ENCODE measurements around the gene NTRK2.

NTRK2 gene

DNA sequence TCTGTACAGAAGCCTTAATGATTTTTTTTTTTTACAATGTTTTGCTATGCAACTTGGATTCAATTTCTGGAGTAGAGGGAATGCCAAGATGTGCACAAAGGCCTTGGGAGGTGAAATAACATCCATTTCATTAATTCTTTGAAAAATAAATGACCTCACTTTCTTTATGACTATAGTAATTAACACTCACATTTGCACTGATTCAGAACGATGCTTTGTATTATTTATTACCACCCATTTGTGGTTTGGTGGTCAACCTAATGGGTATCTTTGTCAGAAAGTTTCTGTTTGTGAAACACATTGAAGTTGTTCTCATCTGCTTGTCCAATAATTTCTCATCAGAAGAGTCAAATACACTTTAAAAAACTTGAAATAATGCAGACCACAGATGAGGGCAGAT lies 169.3 kb downstream of the NTRK2 start:
- Histone ChIP-seq H3K36me3 (ENCODE audit: insufficient read depth, low read length) (no peaks in the 10 kb centered on the region), H3F3A (ENCODE audit: insufficient read depth, low read length) (no peaks in the 10 kb centered on the region), H3K27ac (ENCODE audit: low read depth, low read length, poor library complexity, severe bottlenecking) (no peak overlapping the region), H3K4me2 (ENCODE audit: low read length) (no peak overlapping the region), H3K9ac (ENCODE audit: low read length) (no peak overlapping the region), H3K79me2 (ENCODE audit: insufficient read depth, low read length) (no peaks in the 10 kb centered on the region), H3K27me3 (ENCODE audit: insufficient read depth, low read length) (no peaks in the 10 kb centered on the region), H2AFZ (ENCODE audit: low read length) (no peak overlapping the region), H3K4me1 (ENCODE audit: insufficient read depth, low read length, severe bottlenecking) (no peaks in the 10 kb centered on the region), H4K20me1 (ENCODE audit: insufficient read depth, low read length) (no peaks in the 10 kb centered on the region), H3K9me3 (ENCODE audit: low read length) (no peaks in the 10 kb centered on the region), H3K4me3 (ENCODE audit: low read depth, low read length, poor library complexity, severe bottlenecking) (no peak overlapping the region), H3K9me2 (ENCODE audit: low read depth, low read length) (no peaks in the 10 kb centered on the region)
- no peak for TF ChIP-seq EZH2 (IDR thresholded peaks at IDR 0.05; ENCODE audit: borderline replicate concordance, low read length)
- TF ChIP-seq, protein P1, sequence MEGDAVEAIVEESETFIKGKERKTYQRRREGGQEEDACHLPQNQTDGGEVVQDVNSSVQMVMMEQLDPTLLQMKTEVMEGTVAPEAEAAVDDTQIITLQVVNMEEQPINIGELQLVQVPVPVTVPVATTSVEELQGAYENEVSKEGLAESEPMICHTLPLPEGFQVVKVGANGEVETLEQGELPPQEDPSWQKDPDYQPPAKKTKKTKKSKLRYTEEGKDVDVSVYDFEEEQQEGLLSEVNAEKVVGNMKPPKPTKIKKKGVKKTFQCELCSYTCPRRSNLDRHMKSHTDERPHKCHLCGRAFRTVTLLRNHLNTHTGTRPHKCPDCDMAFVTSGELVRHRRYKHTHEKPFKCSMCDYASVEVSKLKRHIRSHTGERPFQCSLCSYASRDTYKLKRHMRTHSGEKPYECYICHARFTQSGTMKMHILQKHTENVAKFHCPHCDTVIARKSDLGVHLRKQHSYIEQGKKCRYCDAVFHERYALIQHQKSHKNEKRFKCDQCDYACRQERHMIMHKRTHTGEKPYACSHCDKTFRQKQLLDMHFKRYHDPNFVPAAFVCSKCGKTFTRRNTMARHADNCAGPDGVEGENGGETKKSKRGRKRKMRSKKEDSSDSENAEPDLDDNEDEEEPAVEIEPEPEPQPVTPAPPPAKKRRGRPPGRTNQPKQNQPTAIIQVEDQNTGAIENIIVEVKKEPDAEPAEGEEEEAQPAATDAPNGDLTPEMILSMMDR (IDR thresholded peaks at IDR 0.05; ENCODE audit: low read length) = no peak

- Histone ChIP-seq H3K9me2 (ENCODE audit: low read depth, low read length) (no peaks in the 10 kb centered on the region), H3K4me2 (ENCODE audit: low read length) (no peak overlapping the region), H3K27ac (ENCODE audit: low read depth, low read length, poor library complexity, severe bottlenecking) (no peak overlapping the region), H3K4me1 (ENCODE audit: insufficient read depth, low read length, severe bottlenecking) (no peaks in the 10 kb centered on the region), H3K4me3 (ENCODE audit: low read depth, low read length, poor library complexity, severe bottlenecking) (no peak overlapping the region), H3K9ac (ENCODE audit: low read length) (no peak overlapping the region), H3K27me3 (ENCODE audit: insufficient read depth, low read length) (no peaks in the 10 kb centered on the region), H3F3A (ENCODE audit: insufficient read depth, low read length) (no peaks in the 10 kb centered on the region), H3K9me3 (ENCODE audit: low read length) (no peaks in the 10 kb centered on the region), H3K36me3 (ENCODE audit: insufficient read depth, low read length) (no peaks in the 10 kb centered on the region), H4K20me1 (ENCODE audit: insufficient read depth, low read length) (no peaks in the 10 kb centered on the region), H2AFZ (ENCODE audit: low read length) (no peak overlapping the region), H3K79me2 (ENCODE audit: insufficient read depth, low read length) (no peaks in the 10 kb centered on the region)
- TF ChIP-seq EZH2 (IDR thresholded peaks at IDR 0.05; ENCODE audit: borderline replicate concordance, low read length) = no peak
- TF ChIP-seq, protein P1 (IDR thresholded peaks at IDR 0.05; ENCODE audit: low read length) = no peak
Measured at GRCh38 chr9:84839541-84839940, 170.0 kb downstream of the NTRK2 start.

- Histone ChIP-seq H3K27me3 (ENCODE audit: insufficient read depth, low read length) (no peaks in the 10 kb centered on the region), H3F3A (ENCODE audit: insufficient read depth, low read length) (no peaks in the 10 kb centered on the region), H3K4me1 (ENCODE audit: insufficient read depth, low read length, severe bottlenecking) (no peaks in the 10 kb centered on the region), H3K36me3 (ENCODE audit: insufficient read depth, low read length) (no peaks in the 10 kb centered on the region), H3K4me2 (ENCODE audit: low read length) (no peak overlapping the region), H3K27ac (ENCODE audit: low read depth, low read length, poor library complexity, severe bottlenecking) (no peak overlapping the region), H2AFZ (ENCODE audit: low read length) (no peak overlapping the region), H3K4me3 (ENCODE audit: low read depth, low read length, poor library complexity, severe bottlenecking) (no peak overlapping the region), H3K79me2 (ENCODE audit: insufficient read depth, low read length) (no peaks in the 10 kb centered on the region), H4K20me1 (ENCODE audit: insufficient read depth, low read length) (no peaks in the 10 kb centered on the region), H3K9me2 (ENCODE audit: low read depth, low read length) (no peaks in the 10 kb centered on the region), H3K9ac (ENCODE audit: low read length) (no peak overlapping the region), H3K9me3 (ENCODE audit: low read length) (no peaks in the 10 kb centered on the region)
- TF ChIP-seq, protein P1 (IDR thresholded peaks at IDR 0.05; ENCODE audit: low read length) = no peak
- TF ChIP-seq EZH2 (IDR thresholded peaks at IDR 0.05; ENCODE audit: borderline replicate concordance, low read length) = no peak
Measured at GRCh38 chr9:84841931-84842330, 172.4 kb downstream of the NTRK2 start.
